GM12892 (cell line): ENCODE results near the gene AFAP1L1.

Experiments used
- DNase-seq: peaks from one replicate; pipeline ENCODE4 v3.0.0; 2011; ENCODE audit not compliant: insufficient read length
- FAIRE-seq: peaks from 2 replicates; lab custom pipeline; 2011; peaks lifted over from hg19 to GRCh38; lab: Jason Lieb, UNC
- POLR2A ChIP-seq: IDR thresholded peaks from 2 replicates; pipeline ENCODE4 v1.6.1; 2011; ENCODE audit warnings: low read depth, low read length, control low read depth
- POLR2AphosphoS5 ChIP-seq: IDR thresholded peaks from 2 replicates; pipeline ENCODE4 v1.6.1; 2011; ENCODE audit warnings: low read depth, low read length, control low read depth
- TAF1 ChIP-seq: IDR thresholded peaks from 2 replicates; pipeline ENCODE4 v1.6.1; 2011; ENCODE audit warnings: low read depth, mild to moderate bottlenecking, control low read depth, low read length, borderline replicate concordance

AFAP1L1 gene

GRCh38 chr5:149323621-149324205 is 52.1 kb downstream of the AFAP1L1 start:
- DNase-seq = no peak
- FAIRE-seq = no peak
- TF ChIP-seq POLR2AphosphoS5 (no peak), TAF1 (no peak), POLR2A (no peak)

GRCh38 chr5:149324641-149325040 is 53.0 kb downstream of the AFAP1L1 start:
- FAIRE-seq (no peak), DNase-seq (no peak)
- TF ChIP-seq TAF1 (no peak), POLR2A (no peak), POLR2AphosphoS5 (no peak)

- no peak for DNase-seq
These were observed 53.6 kb downstream of the AFAP1L1 start for GRCh38 chr5:149325166-149325735.

GRCh38 chr5:149325894-149326293 is 54.2 kb downstream of the AFAP1L1 start:
- no peak for FAIRE-seq
- TF ChIP-seq POLR2AphosphoS5 = no peak
- TF ChIP-seq POLR2A = no peak
- no peak for TF ChIP-seq TAF1
- no peak for DNase-seq

More at GRCh38 chr5:149325166-149325735, 53.6 kb downstream of the AFAP1L1 start:
- no peak for FAIRE-seq
- no peak for TF ChIP-seq POLR2AphosphoS5
- no peak for TF ChIP-seq POLR2A
- TF ChIP-seq TAF1 = no peak

- TF ChIP-seq TAF1 (no peak), POLR2A (no peak), POLR2AphosphoS5 (no peak)
- FAIRE-seq (no peak), DNase-seq (no peak)
These were observed 55.0 kb downstream of the AFAP1L1 start for GRCh38 chr5:149326611-149327010.

- FAIRE-seq = no peak
- no peak for TF ChIP-seq POLR2A
- no peak for TF ChIP-seq TAF1
- no peak for TF ChIP-seq POLR2AphosphoS5
These were observed 56.5 kb downstream of the AFAP1L1 start for GRCh38 chr5:149328177-149328576.

GRCh38 chr5:149333711-149334443 is 62.2 kb downstream of the AFAP1L1 start:
- TF ChIP-seq POLR2AphosphoS5 (no peak), TAF1 (no peak), POLR2A (no peak)
- DNase-seq = no peak
- FAIRE-seq = no peak

More at GRCh38 chr5:149328177-149328576, 56.5 kb downstream of the AFAP1L1 start:
- no peak for DNase-seq

- no peak for DNase-seq
- FAIRE-seq = no peak
- TF ChIP-seq TAF1 (no peak), POLR2A (no peak), POLR2AphosphoS5 (no peak)
These were observed 66.1 kb downstream of the AFAP1L1 start for GRCh38 chr5:149337736-149338135.

- DNase-seq (no peak), FAIRE-seq (no peak)
- TF ChIP-seq POLR2AphosphoS5 = no peak
- TF ChIP-seq POLR2A = no peak
- no peak for TF ChIP-seq TAF1
These were observed 66.7 kb downstream of the AFAP1L1 start for GRCh38 chr5:149338364-149338763.

- FAIRE-seq = no peak
- no peak for DNase-seq
- no peak for TF ChIP-seq POLR2AphosphoS5
- no peak for TF ChIP-seq TAF1
- TF ChIP-seq POLR2A = no peak
These were observed 69.3 kb downstream of the AFAP1L1 start for GRCh38 chr5:149340920-149341319.

- FAIRE-seq (no peak), DNase-seq (no peak)
- TF ChIP-seq POLR2A = no peak
- TF ChIP-seq POLR2AphosphoS5 = no peak
- no peak for TF ChIP-seq TAF1
These were observed 70.2 kb downstream of the AFAP1L1 start for GRCh38 chr5:149341876-149342275.

GRCh38 chr5:149344151-149344550 is 72.5 kb downstream of the AFAP1L1 start:
- FAIRE-seq (no peak), DNase-seq (no peak)
- TF ChIP-seq TAF1 (no peak), POLR2AphosphoS5 (no peak), POLR2A (no peak)
